NK-92 (cell line): ENCODE results near the gene AKR1C4.
"Not testable (repeated sequence)": the region's sequence is repeated elsewhere in the genome, so short reads cannot be mapped to it uniquely, and the experiment has no call there.

ENCODE experiments used
- DNase-seq: peaks from one replicate; lab custom pipeline; 2025; ENCODE audit not compliant: unreplicated experiment; lab: John Stamatoyannopoulos, UW

AKR1C4 gene

DNA sequence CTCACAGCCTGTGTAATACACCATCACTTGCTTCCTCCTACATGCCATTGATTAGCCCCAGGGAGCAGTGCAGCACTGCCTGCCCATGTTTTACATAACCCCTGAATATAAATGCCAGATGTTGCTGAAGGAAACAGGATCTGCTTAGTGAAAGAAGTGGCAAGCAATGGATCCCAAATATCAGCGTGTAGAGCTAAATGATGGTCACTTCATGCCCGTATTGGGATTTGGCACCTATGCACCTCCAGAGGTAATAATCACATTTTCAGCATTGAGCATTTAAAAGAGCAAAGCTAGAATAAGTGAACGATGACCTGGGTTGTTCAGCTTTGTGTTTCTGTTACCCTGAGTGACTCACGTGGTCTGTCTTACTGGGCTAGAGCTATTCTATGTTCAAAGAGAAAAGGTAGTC, at the start of gene AKR1C4:
AKR1C4 (plus strand) TSS at position 136 of the 412 bp plus-strand sequence; CDS start at position 167, 31 bp downstream.
- DNase-seq: no peak

- no peak for DNase-seq
Observed at GRCh38 chr10:5146920-5147254, 49.8 kb upstream of the AKR1C4 start.

DNA sequence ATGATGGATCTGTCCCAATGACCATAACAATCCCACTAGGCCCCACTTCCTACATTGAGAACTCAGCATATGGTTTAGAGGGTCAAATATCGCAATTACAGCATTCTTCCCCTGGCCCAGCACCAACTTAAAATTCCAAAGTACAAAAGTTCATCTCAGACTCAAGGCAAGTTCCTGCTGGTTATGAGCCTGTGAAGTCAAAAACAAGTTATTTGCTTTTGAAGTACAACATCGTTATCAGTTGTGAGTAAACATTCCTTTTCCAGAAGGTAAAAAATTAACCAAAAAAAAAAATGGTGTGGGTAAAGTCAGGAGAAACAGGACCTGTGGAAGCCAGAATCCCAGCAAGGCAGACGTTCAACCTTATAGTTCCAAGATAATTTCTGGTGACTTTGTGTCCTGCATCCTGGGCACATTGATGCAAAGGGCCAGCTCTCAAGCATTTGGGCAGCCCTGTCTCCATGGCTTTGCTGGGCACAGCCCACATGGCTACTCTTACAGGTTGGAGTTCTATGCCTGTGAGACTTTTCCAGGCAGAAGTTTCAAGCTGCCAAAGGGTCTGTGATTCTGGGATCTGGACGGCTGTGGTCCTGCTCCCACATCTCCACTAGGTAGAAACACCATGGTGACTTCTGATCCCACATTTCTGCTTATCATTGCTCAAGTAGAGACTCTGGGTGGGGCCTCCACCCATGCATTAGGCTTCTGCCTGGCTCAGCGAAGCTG, 49.2 kb upstream of the AKR1C4 start:
- DNase-seq: no peak

GRCh38 chr10:5147981-5148677, 48.5 kb upstream of the AKR1C4 start:
- no peak for DNase-seq

DNA sequence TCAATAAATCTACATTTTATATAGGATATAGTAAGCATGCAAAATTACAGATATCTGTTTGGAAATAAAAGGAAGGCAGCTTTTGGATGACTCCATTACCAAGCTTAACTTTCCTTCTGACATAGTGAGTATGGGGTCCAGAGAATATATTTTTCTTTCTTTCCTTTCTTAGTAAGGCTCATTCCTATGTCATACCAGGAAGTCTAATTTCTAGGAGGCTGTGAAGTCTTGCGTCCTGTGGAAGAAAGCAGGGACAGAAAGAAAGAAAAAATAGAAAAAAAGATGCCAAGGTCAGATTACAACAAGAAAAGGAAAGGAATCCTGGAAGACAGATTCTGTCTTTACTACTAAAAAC, 48.0 kb upstream of the AKR1C4 start:
- DNase-seq: no peak

DNA sequence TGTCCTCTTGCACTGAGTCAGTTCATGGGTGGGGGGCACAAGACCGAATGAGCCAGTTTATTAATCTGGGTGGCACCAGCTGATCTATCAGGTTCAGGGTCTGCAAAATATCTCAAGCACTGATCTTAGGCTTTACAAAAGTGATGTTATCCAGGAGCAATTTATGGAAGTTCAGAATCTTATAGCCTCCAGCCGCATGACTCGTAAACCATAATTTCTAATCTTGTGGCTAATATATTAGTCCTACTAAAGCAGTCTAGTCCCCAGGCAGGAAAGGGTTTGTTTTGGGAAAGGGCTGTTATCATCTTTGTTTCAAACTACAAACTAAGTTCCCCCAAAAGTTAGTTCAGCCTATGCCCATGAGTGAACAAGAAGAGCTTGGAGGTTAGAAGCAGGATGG, 45.6 kb upstream of the AKR1C4 start:
- DNase-seq: no peak

GRCh38 chr10:5155951-5156350, 40.7 kb upstream of the AKR1C4 start:
- no peak for DNase-seq

GRCh38 chr10:5157501-5157900, 39.1 kb upstream of the AKR1C4 start:
- no peak for DNase-seq

DNA sequence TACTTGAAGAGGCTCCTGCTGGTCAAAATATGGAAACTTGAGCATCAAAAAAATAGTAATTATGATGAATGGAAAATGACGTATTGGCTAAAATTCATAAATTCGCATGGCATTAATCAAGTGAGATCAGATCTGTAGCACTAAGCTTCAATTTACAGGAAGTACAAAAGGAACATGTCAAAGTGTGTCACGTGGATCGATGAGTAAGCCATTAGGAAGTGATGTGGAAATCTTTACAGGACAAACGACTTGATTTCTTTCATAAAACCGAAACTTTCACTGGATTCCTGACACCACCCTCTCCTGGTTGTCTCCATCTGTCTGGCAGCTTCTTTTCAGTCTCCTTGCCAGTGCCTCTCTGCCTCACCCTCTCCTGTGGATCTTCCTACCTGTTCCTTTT, 37.5 kb upstream of the AKR1C4 start:
- DNase-seq: no peak

DNA sequence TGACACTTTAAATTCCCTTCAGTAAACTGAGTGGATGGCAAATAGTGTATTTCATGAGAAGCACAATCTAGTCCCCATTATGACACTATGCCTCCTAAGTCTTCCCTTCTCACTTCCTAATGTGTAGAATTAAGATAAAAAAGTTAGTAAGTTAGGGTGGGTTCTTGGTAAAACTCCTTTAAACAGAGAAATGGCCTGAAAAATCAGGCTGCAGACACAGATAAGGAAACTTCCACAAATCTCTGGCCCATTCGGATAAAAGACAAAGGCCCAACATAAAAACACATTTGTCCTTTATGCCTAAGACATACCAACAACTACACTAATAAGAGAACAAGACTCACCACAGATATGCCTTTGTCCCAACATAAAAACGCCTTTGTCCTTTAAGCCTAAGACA, 33.1 kb upstream of the AKR1C4 start:
- no peak for DNase-seq

DNA sequence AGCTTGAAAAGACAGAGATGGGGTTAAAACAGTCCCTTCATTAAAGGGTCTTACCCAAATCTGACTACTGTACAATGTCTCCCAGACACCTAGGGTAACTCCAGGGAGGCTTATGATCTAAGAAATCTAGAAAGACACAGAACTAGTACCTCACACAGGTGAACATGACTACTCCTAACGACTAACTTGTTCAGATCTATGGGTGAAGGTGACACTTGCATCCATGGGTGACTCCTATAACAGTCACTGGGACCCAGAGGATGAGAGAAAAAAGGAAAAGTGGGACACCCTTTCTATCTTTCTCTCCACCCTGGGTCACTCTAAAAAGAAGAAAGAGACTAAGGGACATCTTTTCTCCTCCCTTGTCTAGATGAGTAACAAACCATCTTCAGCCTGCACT, 30.9 kb upstream of the AKR1C4 start:
- DNase-seq: no peak

- no peak for DNase-seq
Observed at GRCh38 chr10:5168897-5169420, 27.7 kb upstream of the AKR1C4 start.

- DNase-seq: not testable (repeated sequence)
Observed at GRCh38 chr10:5175581-5175980, 21.1 kb upstream of the AKR1C4 start.

GRCh38 chr10:5180503-5180902, 16.1 kb upstream of the AKR1C4 start:
- not testable (repeated sequence) for DNase-seq

GRCh38 chr10:5183923-5184322, 12.7 kb upstream of the AKR1C4 start:
- DNase-seq: no peak

DNA sequence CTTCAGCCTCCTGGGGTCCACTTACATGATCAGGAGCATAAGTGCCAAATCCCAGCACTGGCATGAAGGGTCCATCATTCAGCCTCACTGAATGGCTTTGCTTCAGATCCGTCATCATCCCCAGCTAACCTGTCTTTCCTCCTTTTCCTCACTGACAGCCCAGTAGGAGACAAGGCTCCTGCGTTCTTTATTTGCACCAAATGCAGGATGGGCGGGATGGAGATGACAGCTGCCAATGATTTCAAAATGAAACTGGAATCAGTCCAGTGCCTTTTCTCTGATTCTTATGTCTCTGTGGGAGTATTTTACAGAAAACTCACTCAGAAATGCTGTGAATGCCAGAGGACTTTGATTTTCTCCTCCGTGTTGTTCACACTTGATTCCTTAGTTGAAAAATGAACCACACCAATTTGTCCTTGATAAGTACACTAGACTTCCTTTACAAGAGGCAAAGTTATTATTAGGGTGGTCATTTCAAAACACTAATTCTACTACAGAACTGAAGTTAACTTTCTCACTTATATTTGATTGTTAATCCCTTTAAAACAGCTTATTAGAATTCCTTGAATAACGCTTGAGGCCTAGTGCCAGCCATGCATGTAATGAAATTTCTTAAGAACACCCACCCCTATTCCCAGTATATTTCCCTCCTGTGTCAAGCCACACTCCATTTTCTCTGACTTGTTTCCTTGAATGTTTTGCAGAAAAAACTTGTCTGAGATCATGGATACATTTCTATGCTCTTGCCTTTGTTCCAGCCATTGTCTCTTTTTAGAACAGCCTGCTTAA, 11.5 kb upstream of the AKR1C4 start, which contains the start of gene AKR1C8:
AKR1C8 (minus strand) TSS at position 164 of the 789 bp plus-strand sequence; CDS start at position 118, 46 bp downstream.
- no peak for DNase-seq

DNA sequence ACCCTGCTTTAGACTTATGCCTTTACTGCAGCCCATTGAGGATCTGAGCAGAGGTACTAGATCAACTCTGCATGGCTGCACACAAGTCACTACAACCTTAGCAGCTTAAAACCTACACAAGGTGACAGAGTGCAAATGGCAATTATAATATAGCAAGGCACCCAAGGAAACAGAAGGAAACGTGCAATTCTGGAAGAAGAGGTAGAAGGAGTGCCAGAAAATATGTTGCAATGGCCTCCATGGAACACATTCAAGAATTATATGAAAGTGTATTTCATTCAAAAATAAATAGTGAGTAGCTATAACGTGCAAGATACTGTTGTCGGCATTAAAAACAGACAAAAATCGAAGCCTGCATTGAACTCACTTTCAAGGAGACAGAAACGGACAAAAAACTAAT, 8.8 kb upstream of the AKR1C4 start:
- no peak for DNase-seq

DNA sequence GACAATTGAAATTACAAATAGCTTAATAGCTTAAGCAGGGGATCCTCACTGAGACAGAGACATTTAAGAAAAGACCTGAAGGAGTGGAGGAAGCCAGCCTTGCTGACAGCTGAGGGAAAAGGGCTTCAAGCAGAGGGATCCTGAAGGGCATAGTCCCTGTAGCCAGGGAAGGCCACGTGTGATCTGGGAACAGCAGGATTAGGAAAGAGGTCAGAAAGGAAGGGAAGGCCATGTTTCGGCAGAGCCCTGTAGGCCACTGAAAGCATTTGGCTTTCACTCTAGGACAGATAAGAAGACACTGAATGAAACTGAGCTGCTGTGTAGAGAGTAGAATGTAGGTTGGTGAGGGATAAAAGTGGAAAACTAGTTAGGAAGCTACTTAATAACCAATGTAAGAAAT, 8.3 kb upstream of the AKR1C4 start:
- DNase-seq: no peak

- DNase-seq: no peak
Observed at GRCh38 chr10:5194431-5194830, 2.2 kb upstream of the AKR1C4 start.

GRCh38 chr10:5195727-5196374, 786 bp upstream of the AKR1C4 start:
- DNase-seq: no peak

DNA sequence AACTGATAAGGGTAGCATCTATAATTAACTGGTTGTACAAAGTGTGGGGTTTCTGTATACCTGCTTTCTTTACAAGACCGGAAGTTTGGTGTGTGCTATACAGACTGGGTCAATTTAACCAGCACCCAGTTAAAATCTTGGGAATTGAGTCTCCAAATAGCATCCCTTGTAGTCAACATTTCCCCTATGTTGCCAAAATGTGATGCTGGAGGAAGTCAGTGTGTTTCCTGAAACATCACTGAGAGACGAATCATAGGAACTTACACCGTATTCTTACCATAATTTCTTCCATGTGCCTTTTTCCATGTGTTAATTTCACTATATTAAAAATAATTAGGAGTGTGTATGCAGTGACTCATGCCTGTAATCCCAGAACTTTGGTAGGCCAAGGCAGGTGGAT, 1.7 kb downstream of the AKR1C4 start:
- DNase-seq: no peak
